ENCODE measurements around the gene CNKSR3.

CNKSR3 gene

GRCh38 chr6:154341336-154341735 is 169.1 kb downstream of the CNKSR3 start:
- no peak for DNase-seq

Measured in T-helper 1 cell (primary cell).